Measurements from ENCODE around the gene MYRFL. TPM values are rescaled to one million over a fixed set of nuclear protein-coding genes. Genes with fewer than 3 reads are reported as not detected.

The MYRFL gene
- polyA plus RNA-seq, 1 donor from 2014 or later = not detected

GRCh38 chr12:69837191-69837590 is 12.2 kb downstream of the MYRFL start:
- Histone ChIP-seq H3F3A (ENCODE audit: insufficient read depth, low read length, poor library complexity, severe bottlenecking) (no peaks in the 10 kb centered on the region), H3K9me2 (ENCODE audit: insufficient read depth, low read length) (no peaks in the 10 kb centered on the region), H3K36me3 (ENCODE audit: insufficient read depth, low read length) (no peaks in the 10 kb centered on the region), H3K4me2 (ENCODE audit: low read length) (no peak overlapping the region), H3K9ac (ENCODE audit: low read length) (no peak overlapping the region), H3K9me3 (ENCODE audit: low read length) (no peaks in the 10 kb centered on the region), H4K20me1 (ENCODE audit: insufficient read depth) (no peaks in the 10 kb centered on the region), H3K27me3 (ENCODE audit: insufficient read depth, low read depth, low read length) (no peaks in the 10 kb centered on the region), H3K79me2 (replicated peaks; ENCODE audit: insufficient read depth, low read length) (no peaks in the 10 kb centered on the region), H2AFZ (ENCODE audit: low read depth, low read length) (no peak overlapping the region), H3K4me3 (ENCODE audit: low read length) (no peak overlapping the region), H3K27ac (ENCODE audit: low read length) (no peak overlapping the region)
- TF ChIP-seq SMC3 (conservative IDR thresholded peaks at IDR 0.05; ENCODE audit: poor library complexity) = no peak
- no peak for TF ChIP-seq EP300 (conservative IDR thresholded peaks at IDR 0.05; ENCODE audit: poor library complexity, severe bottlenecking)
- no peak for TF ChIP-seq RAD21 (conservative IDR thresholded peaks at IDR 0.05)
- TF ChIP-seq MXI1 (conservative IDR thresholded peaks at IDR 0.05; ENCODE audit: poor library complexity, severe bottlenecking) = no peak
- TF ChIP-seq CTCF (IDR thresholded peaks at IDR 0.05; ENCODE audit: poor library complexity, severe bottlenecking) = no peak
- no peak for TF ChIP-seq TAF1 (IDR thresholded peaks at IDR 0.05; ENCODE audit: low read depth)
- no peak for TF ChIP-seq REST (IDR thresholded peaks at IDR 0.05; ENCODE audit: borderline replicate concordance)
- no peak for TF ChIP-seq EZH2 (IDR thresholded peaks at IDR 0.05; ENCODE audit: borderline replicate concordance, insufficient read depth, low read length, poor library complexity, severe bottlenecking)
- TF ChIP-seq POLR2AphosphoS5 (IDR thresholded peaks at IDR 0.05) = no peak

GRCh38 chr12:69837657-69838415 is 12.8 kb downstream of the MYRFL start:
- no peaks in the 10 kb centered on the region for H3K9me3 ChIP-seq (ENCODE audit: low read length)
- no peaks in the 10 kb centered on the region for H3K9me2 ChIP-seq (ENCODE audit: insufficient read depth, low read length)
- no peak overlapping the region for H3K4me2 ChIP-seq (ENCODE audit: low read length)
- no peak overlapping the region for H3K4me3 ChIP-seq (ENCODE audit: low read length)
- no peaks in the 10 kb centered on the region for H3K36me3 ChIP-seq (ENCODE audit: insufficient read depth, low read length)
- no peaks in the 10 kb centered on the region for H4K20me1 ChIP-seq (ENCODE audit: insufficient read depth)
- H3K9ac ChIP-seq (ENCODE audit: low read length) = no peak overlapping the region
- no peak for TF ChIP-seq EZH2 (IDR thresholded peaks at IDR 0.05; ENCODE audit: borderline replicate concordance, insufficient read depth, low read length, poor library complexity, severe bottlenecking)
- TF ChIP-seq MXI1 (conservative IDR thresholded peaks at IDR 0.05; ENCODE audit: poor library complexity, severe bottlenecking) = no peak
- no peak for TF ChIP-seq POLR2AphosphoS5 (IDR thresholded peaks at IDR 0.05)
- no peak for TF ChIP-seq SMC3 (conservative IDR thresholded peaks at IDR 0.05; ENCODE audit: poor library complexity)
- no peak for TF ChIP-seq CTCF (IDR thresholded peaks at IDR 0.05; ENCODE audit: poor library complexity, severe bottlenecking)
- no peak for TF ChIP-seq RAD21 (conservative IDR thresholded peaks at IDR 0.05)
- no peak for TF ChIP-seq EP300 (conservative IDR thresholded peaks at IDR 0.05; ENCODE audit: poor library complexity, severe bottlenecking)
- no peak for TF ChIP-seq REST (IDR thresholded peaks at IDR 0.05; ENCODE audit: borderline replicate concordance)
- no peak for TF ChIP-seq TAF1 (IDR thresholded peaks at IDR 0.05; ENCODE audit: low read depth)
- no peak overlapping the region for H3K27ac ChIP-seq (ENCODE audit: low read length)
- H2AFZ ChIP-seq (ENCODE audit: low read depth, low read length) = no peak overlapping the region
- no peaks in the 10 kb centered on the region for H3K27me3 ChIP-seq (ENCODE audit: insufficient read depth, low read depth, low read length)
- no peaks in the 10 kb centered on the region for H3F3A ChIP-seq (ENCODE audit: insufficient read depth, low read length, poor library complexity, severe bottlenecking)
- no peaks in the 10 kb centered on the region for H3K79me2 ChIP-seq (replicated peaks; ENCODE audit: insufficient read depth, low read length)
